OCI-LY3 (cell line): Measurements from ENCODE around the gene KCNMA1.
"Not testable (repeated sequence)": the region's sequence is repeated elsewhere in the genome, so short reads cannot be mapped to it uniquely, and the experiment has no call there.

ENCODE experiments used
- H2AFZ ChIP-seq: fragments of 200-600, 300-600 bp; shearing (Covaris generic); 2 replicates; pipeline ENCODE4 v1.6.0; 2014; ENCODE audit warnings: antibody characterized with exemption, low read depth, low read length
- H3K27ac ChIP-seq: fragments of 200-600, 300-600 bp; sonication (generic); 2 replicates; pipeline ENCODE4 v1.5.1; 2014; ENCODE audit warnings: mild to moderate bottlenecking, low read length, moderate library complexity, mixed read lengths
- H3K27me3 ChIP-seq: fragments of 200-600, 300-600 bp; sonication (generic); 2 replicates; pipeline ENCODE4 v1.6.1; 2014; ENCODE audit warnings: low read depth, low read length, mixed read lengths
- H3K36me3 ChIP-seq: fragments of 200-600, 300-600 bp; sonication (generic); replicated peaks from 2 replicates; pipeline ENCODE3; 2014; ENCODE audit warnings: low read depth, low read length, mixed read lengths
- H3K4me1 ChIP-seq: fragments of 300-600, 200-600 bp; sonication (generic); 2 replicates; pipeline ENCODE4 v1.6.1; 2014; ENCODE audit warnings: low read length, mixed read lengths
- H3K4me2 ChIP-seq: fragments of 200-600, 300-600 bp; sonication (generic); 2 replicates; pipeline ENCODE4 v1.6.1; 2014; ENCODE audit warnings: low read length, mixed read lengths
- H3K4me3 ChIP-seq: fragments of 300-600, 200-600 bp; sonication (generic); 2 replicates; pipeline ENCODE4 v1.5.1; 2014; ENCODE audit warnings: antibody characterized with exemption, mild to moderate bottlenecking, low read length, moderate library complexity
- H3K79me2 ChIP-seq: fragments of 300-600, 200-600 bp; shearing (Covaris generic); 2 replicates; pipeline ENCODE4 v1.6.1; 2014; ENCODE audit warnings: mild to moderate bottlenecking, low read length, mixed read lengths
- H3K9ac ChIP-seq: fragments of 300-600, 200-600 bp; shearing (Covaris generic); 2 replicates; pipeline ENCODE4 v1.6.0; 2014; ENCODE audit warnings: mild to moderate bottlenecking, low read length, moderate library complexity
- H3K9me3 ChIP-seq: fragments of 200-600, 300-600 bp; shearing (Covaris generic); 2 replicates; pipeline ENCODE4 v1.6.1; 2014; ENCODE audit warnings: low read length, mixed read lengths; ENCODE audit not compliant: insufficient read depth
- H4K20me1 ChIP-seq: fragments of 200-600, 300-600 bp; sonication (generic); 2 replicates; pipeline ENCODE4 v1.6.1; 2016; ENCODE audit warnings: low read length, mixed read lengths; ENCODE audit not compliant: insufficient read depth
- EZH2phosphoT487 ChIP-seq: fragments of 200-600 bp; shearing (Covaris generic); IDR thresholded peaks from 2 replicates; pipeline ENCODE4 v1.6.1; 2018; ENCODE audit warnings: antibody characterized with exemption, mixed run types, low read depth
- TF ChIP-seq, protein P1 (sequence below): fragments of 200-600, 300-600 bp; sonication (generic); IDR thresholded peaks from 2 replicates; pipeline ENCODE4 v1.5.1; 2014; ENCODE audit warnings: antibody characterized with exemption, low read length, low read depth

Gene KCNMA1

GRCh38 chr10:77574438-77574837, 63.2 kb downstream of the KCNMA1 start:
- no peaks in the 10 kb centered on the region for H3K27me3 ChIP-seq
- peaks cover 6% of the 10 kb centered on the region for H3K4me1 ChIP-seq
- no peak overlapping the region for H3K4me2 ChIP-seq
- peaks cover 25% of the 10 kb centered on the region for H3K79me2 ChIP-seq
- no peak overlapping the region for H2AFZ ChIP-seq
- H3K36me3 ChIP-seq = peaks cover 10% of the 10 kb centered on the region
- H4K20me1 ChIP-seq = peaks cover 70% of the 10 kb centered on the region
- H3K9me3 ChIP-seq = no peaks in the 10 kb centered on the region
- no peak overlapping the region for H3K9ac ChIP-seq
- no peak overlapping the region for H3K27ac ChIP-seq
- no peak overlapping the region for H3K4me3 ChIP-seq
- TF ChIP-seq, protein P1, sequence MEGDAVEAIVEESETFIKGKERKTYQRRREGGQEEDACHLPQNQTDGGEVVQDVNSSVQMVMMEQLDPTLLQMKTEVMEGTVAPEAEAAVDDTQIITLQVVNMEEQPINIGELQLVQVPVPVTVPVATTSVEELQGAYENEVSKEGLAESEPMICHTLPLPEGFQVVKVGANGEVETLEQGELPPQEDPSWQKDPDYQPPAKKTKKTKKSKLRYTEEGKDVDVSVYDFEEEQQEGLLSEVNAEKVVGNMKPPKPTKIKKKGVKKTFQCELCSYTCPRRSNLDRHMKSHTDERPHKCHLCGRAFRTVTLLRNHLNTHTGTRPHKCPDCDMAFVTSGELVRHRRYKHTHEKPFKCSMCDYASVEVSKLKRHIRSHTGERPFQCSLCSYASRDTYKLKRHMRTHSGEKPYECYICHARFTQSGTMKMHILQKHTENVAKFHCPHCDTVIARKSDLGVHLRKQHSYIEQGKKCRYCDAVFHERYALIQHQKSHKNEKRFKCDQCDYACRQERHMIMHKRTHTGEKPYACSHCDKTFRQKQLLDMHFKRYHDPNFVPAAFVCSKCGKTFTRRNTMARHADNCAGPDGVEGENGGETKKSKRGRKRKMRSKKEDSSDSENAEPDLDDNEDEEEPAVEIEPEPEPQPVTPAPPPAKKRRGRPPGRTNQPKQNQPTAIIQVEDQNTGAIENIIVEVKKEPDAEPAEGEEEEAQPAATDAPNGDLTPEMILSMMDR = no peak

- not testable (repeated sequence) for H3K4me1 ChIP-seq, H3K4me2 ChIP-seq, H3K27me3 ChIP-seq, H2AFZ ChIP-seq, H3K9me3 ChIP-seq, H3K9ac ChIP-seq, H3K27ac ChIP-seq, H3K4me3 ChIP-seq
- Histone ChIP-seq H4K20me1 (peaks cover 53% of the 10 kb centered on the region), H3K79me2 (peaks cover 19% of the 10 kb centered on the region), H3K36me3 (peaks cover 10% of the 10 kb centered on the region)
Observed at GRCh38 chr10:77572520-77572919, 65.1 kb downstream of the KCNMA1 start.

- H3K9ac ChIP-seq = no peak overlapping the region
- peaks cover 56% of the 10 kb centered on the region for H4K20me1 ChIP-seq
- TF ChIP-seq, protein P1 = no peak
- no peak overlapping the region for H3K4me3 ChIP-seq
- H3K4me1 ChIP-seq = peaks cover 11% of the 10 kb centered on the region
- peaks cover 10% of the 10 kb centered on the region for H3K36me3 ChIP-seq
- H3K9me3 ChIP-seq = no peaks in the 10 kb centered on the region
- no peaks in the 10 kb centered on the region for H3K27me3 ChIP-seq
- H3K79me2 ChIP-seq = peaks cover 25% of the 10 kb centered on the region
- H3K27ac ChIP-seq = no peak overlapping the region
- no peak overlapping the region for H3K4me2 ChIP-seq
- no peak overlapping the region for H2AFZ ChIP-seq
Observed at GRCh38 chr10:77571490-77571889, 66.1 kb downstream of the KCNMA1 start.

GRCh38 chr10:77566914-77567566, 70.6 kb downstream of the KCNMA1 start:
- no peak overlapping the region for H3K9ac ChIP-seq
- no peak overlapping the region for H3K4me2 ChIP-seq
- H3K36me3 ChIP-seq = peaks cover 14% of the 10 kb centered on the region
- TF ChIP-seq EZH2phosphoT487 = no peak
- no peaks in the 10 kb centered on the region for H3K9me3 ChIP-seq
- H3K4me3 ChIP-seq = no peak overlapping the region
- peaks cover 41% of the 10 kb centered on the region for H3K79me2 ChIP-seq
- H2AFZ ChIP-seq = no peak overlapping the region
- H3K4me1 ChIP-seq = peaks cover 50% of the 10 kb centered on the region
- H3K27me3 ChIP-seq = no peaks in the 10 kb centered on the region
- H3K27ac ChIP-seq = no peak overlapping the region
- peaks cover 64% of the 10 kb centered on the region for H4K20me1 ChIP-seq

GRCh38 chr10:77566236-77566635, 71.4 kb downstream of the KCNMA1 start:
- no peak overlapping the region for H3K4me3 ChIP-seq
- TF ChIP-seq EZH2phosphoT487 = no peak
- TF ChIP-seq, protein P1 = no peak
- no peaks in the 10 kb centered on the region for H3K9me3 ChIP-seq
- H2AFZ ChIP-seq = no peak overlapping the region
- no peak overlapping the region for H3K9ac ChIP-seq
- H3K36me3 ChIP-seq = peaks cover 7% of the 10 kb centered on the region
- H3K4me1 ChIP-seq = peaks cover 54% of the 10 kb centered on the region
- peaks cover 64% of the 10 kb centered on the region for H4K20me1 ChIP-seq
- peaks cover 41% of the 10 kb centered on the region for H3K79me2 ChIP-seq
- H3K4me2 ChIP-seq = no peak overlapping the region
- no peak overlapping the region for H3K27ac ChIP-seq
- no peaks in the 10 kb centered on the region for H3K27me3 ChIP-seq
